ENCODE results near the gene IGLL5.

The IGLL5 gene

GRCh38 chr22:22930571-22931556 lies 43.2 kb downstream of the IGLL5 start:
- no peak for DNase-seq (ENCODE audit: extremely low spot score)
- TF ChIP-seq TARDBP (IDR thresholded peaks at IDR 0.05) (no peak), SP1 (IDR thresholded peaks at IDR 0.05) (no peak), NFRKB (IDR thresholded peaks at IDR 0.05) (no peak), FOXM1 (IDR thresholded peaks at IDR 0.05; ENCODE audit: borderline replicate concordance) (no peak), L3MBTL2 (conservative IDR thresholded peaks at IDR 0.05) (no peak), BHLHE40 (IDR thresholded peaks at IDR 0.05; ENCODE audit: borderline replicate concordance) (no peak), FOXA1 (IDR thresholded peaks at IDR 0.05) (no peak), FOXK2 (IDR thresholded peaks at IDR 0.05) (no peak), SUZ12 (IDR thresholded peaks at IDR 0.05) (no peak), CTBP1 (IDR thresholded peaks at IDR 0.05; ENCODE audit: borderline replicate concordance) (no peak)
- POLR2A ChIA-PET, result interaction anchor here (0.6 kb wide), 1 partner anchor 123 kb away, joined by 3 read pairs; no protein-coding TSS in a partner anchor
- CTCF ChIA-PET, result no interaction called here

- ChIA-PET CTCF (interaction anchor here (1.7 kb wide), 1 partner anchor 28 kb away, joined by 7 read pairs; no protein-coding TSS in a partner anchor), POLR2A (interaction anchor here (0.6 kb wide), 1 partner anchor 124 kb away, joined by 3 read pairs; no protein-coding TSS in a partner anchor)
- TF ChIP-seq FOXM1 (IDR thresholded peaks at IDR 0.05; ENCODE audit: borderline replicate concordance), result no peak
- no peak for TF ChIP-seq TARDBP (IDR thresholded peaks at IDR 0.05)
- TF ChIP-seq BHLHE40 (IDR thresholded peaks at IDR 0.05; ENCODE audit: borderline replicate concordance), result no peak
- TF ChIP-seq LEF1 (IDR thresholded peaks at IDR 0.05; ENCODE audit: borderline replicate concordance), result no peak
- no peak for TF ChIP-seq CTBP1 (IDR thresholded peaks at IDR 0.05; ENCODE audit: borderline replicate concordance)
- TF ChIP-seq SP1 (IDR thresholded peaks at IDR 0.05), result no peak
- TF ChIP-seq NFRKB (IDR thresholded peaks at IDR 0.05), result no peak
- no peak for DNase-seq (ENCODE audit: extremely low spot score)
Measured at GRCh38 chr22:22931557-22932270, 44.1 kb downstream of the IGLL5 start.

- TF ChIP-seq HDGF (IDR thresholded peaks at IDR 0.05; ENCODE audit: borderline replicate concordance) (no peak), SUZ12 (IDR thresholded peaks at IDR 0.05) (no peak), NFRKB (IDR thresholded peaks at IDR 0.05) (no peak), LEF1 (IDR thresholded peaks at IDR 0.05; ENCODE audit: borderline replicate concordance) (no peak), ELF4 (IDR thresholded peaks at IDR 0.05) (no peak), FOXM1 (IDR thresholded peaks at IDR 0.05; ENCODE audit: borderline replicate concordance) (no peak), PKNOX1 (IDR thresholded peaks at IDR 0.05) (no peak), ZNF384 (IDR thresholded peaks at IDR 0.05) (no peak), TARDBP (IDR thresholded peaks at IDR 0.05) (no peak)
- CTCF ChIA-PET, result interaction anchor here (1.7 kb wide), 1 partner anchor 27 kb away, joined by 7 read pairs; no protein-coding TSS in a partner anchor
- POLR2A ChIA-PET, result no interaction called here
- DNase-seq (ENCODE audit: extremely low spot score), result no peak
Measured at GRCh38 chr22:22932512-22932941, 44.9 kb downstream of the IGLL5 start.

GRCh38 chr22:22933100-22933806 lies 45.6 kb downstream of the IGLL5 start:
- ChIA-PET POLR2A (no interaction called here), CTCF (interaction anchor here (1.7 kb wide), 1 partner anchor 26 kb away, joined by 7 read pairs; no protein-coding TSS in a partner anchor)
- no peak for DNase-seq (ENCODE audit: extremely low spot score)
- TF ChIP-seq SP1 (IDR thresholded peaks at IDR 0.05) (no peak), TARDBP (IDR thresholded peaks at IDR 0.05) (no peak), NFRKB (IDR thresholded peaks at IDR 0.05) (no peak), HDGF (IDR thresholded peaks at IDR 0.05; ENCODE audit: borderline replicate concordance) (no peak), ZNF384 (IDR thresholded peaks at IDR 0.05) (no peak), CTBP1 (IDR thresholded peaks at IDR 0.05; ENCODE audit: borderline replicate concordance) (no peak), ELF4 (IDR thresholded peaks at IDR 0.05) (no peak), BHLHE40 (IDR thresholded peaks at IDR 0.05; ENCODE audit: borderline replicate concordance) (no peak), FOXM1 (IDR thresholded peaks at IDR 0.05; ENCODE audit: borderline replicate concordance) (no peak), SUZ12 (IDR thresholded peaks at IDR 0.05) (no peak), L3MBTL2 (conservative IDR thresholded peaks at IDR 0.05) (no peak), PKNOX1 (IDR thresholded peaks at IDR 0.05) (no peak), LEF1 (IDR thresholded peaks at IDR 0.05; ENCODE audit: borderline replicate concordance) (no peak), FOXK2 (IDR thresholded peaks at IDR 0.05) (no peak), ARNT (IDR thresholded peaks at IDR 0.05) (no peak), FOXA1 (IDR thresholded peaks at IDR 0.05) (no peak)

GRCh38 chr22:22933807-22934542 lies 46.4 kb downstream of the IGLL5 start:
- no peak for DNase-seq (ENCODE audit: extremely low spot score)
- TF ChIP-seq BHLHE40 (IDR thresholded peaks at IDR 0.05; ENCODE audit: borderline replicate concordance) (no peak), FOXM1 (IDR thresholded peaks at IDR 0.05; ENCODE audit: borderline replicate concordance) (no peak), SP1 (IDR thresholded peaks at IDR 0.05) (no peak), ARNT (IDR thresholded peaks at IDR 0.05) (no peak), SUZ12 (IDR thresholded peaks at IDR 0.05) (no peak), ZNF384 (IDR thresholded peaks at IDR 0.05) (no peak), PKNOX1 (IDR thresholded peaks at IDR 0.05) (no peak), CTBP1 (IDR thresholded peaks at IDR 0.05; ENCODE audit: borderline replicate concordance) (no peak), TARDBP (IDR thresholded peaks at IDR 0.05) (no peak), NFRKB (IDR thresholded peaks at IDR 0.05) (no peak), ELF4 (IDR thresholded peaks at IDR 0.05) (no peak), LEF1 (IDR thresholded peaks at IDR 0.05; ENCODE audit: borderline replicate concordance) (no peak), FOXA1 (IDR thresholded peaks at IDR 0.05) (no peak), FOXK2 (IDR thresholded peaks at IDR 0.05) (no peak), HDGF (IDR thresholded peaks at IDR 0.05; ENCODE audit: borderline replicate concordance) (no peak)

More at GRCh38 chr22:22933807-22934542, 46.4 kb downstream of the IGLL5 start:
- ChIA-PET POLR2A (no interaction called here), CTCF (no interaction called here)

Measured in HEK293T (cell line).